IPS-18c (cell line): ENCODE results near the gene PNMA6E.

ENCODE experiments used
- H3K4me3 ChIP-seq: 2 replicates; pipeline ENCODE4 v1.7.0; 2013; ENCODE audit warnings: low read depth, mild to moderate bottlenecking, low read length, moderate library complexity; ENCODE audit not compliant: insufficient read depth
- H3K9me3 ChIP-seq: one replicate; pipeline ENCODE4 v1.6.1; 2013; ENCODE audit warnings: mild to moderate bottlenecking, low read length, moderate library complexity; ENCODE audit not compliant: control insufficient read depth, insufficient read depth

Gene PNMA6E

DNA sequence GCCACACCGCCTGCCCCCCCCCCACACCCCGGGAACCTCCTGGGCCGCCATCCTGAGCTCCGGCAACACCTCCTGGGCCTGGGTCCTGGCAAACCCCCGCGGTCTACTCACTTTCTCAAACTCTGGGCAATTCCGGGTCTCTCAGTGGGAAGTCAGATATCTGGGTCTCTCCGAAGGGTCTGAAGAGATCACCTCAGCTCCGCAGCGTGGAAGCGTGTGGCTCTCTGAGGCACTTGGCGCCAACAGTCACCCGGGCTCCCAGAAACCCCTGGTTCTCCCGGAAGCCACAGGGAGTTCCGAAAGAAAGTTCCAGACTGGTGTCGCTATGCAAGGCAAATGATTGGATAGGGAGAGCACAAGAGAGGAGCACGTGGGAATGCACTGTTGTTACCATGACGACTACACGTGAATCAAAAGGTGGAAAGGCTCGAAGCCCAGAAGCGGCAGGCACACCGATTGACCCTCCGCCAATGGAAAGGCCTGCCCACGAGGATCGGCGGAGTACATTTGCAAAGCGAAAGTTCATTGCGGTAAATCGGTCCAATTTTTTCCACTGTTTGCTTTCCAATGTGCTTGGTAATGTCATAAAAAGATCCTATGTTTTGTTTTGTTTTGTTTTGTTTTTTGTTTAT lies at the start of gene PNMA6E:
Gene PNMA6E, minus strand, starts transcription at position 218 of the 632 bp plus-strand sequence. CDS start 2,501 bp downstream, outside the sequence.
- Histone ChIP-seq H3K4me3 (no peak within 1 kb of the TSS), H3K9me3 (peaks cover 2% of the 10 kb centered on the region)

DNA sequence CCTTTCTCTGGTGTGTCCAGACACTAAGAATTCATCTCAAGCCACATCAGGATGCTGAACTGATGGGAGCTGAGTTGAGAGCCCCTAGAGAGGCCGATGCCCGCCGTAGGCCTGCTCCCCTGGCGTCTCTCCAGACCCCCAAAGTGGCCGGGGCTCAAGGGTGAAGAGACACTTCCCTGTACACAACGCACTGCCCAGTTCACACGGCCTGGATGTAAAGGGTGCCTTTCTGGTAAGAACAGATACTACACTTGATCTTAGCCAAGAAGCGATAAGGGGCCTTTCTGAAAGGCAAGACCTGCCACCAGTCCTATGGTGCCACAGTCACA lies 49.8 kb upstream of the PNMA6E start:
- H3K4me3 ChIP-seq: no peak overlapping the region
- peaks cover 12% of the 10 kb centered on the region for H3K9me3 ChIP-seq

DNA sequence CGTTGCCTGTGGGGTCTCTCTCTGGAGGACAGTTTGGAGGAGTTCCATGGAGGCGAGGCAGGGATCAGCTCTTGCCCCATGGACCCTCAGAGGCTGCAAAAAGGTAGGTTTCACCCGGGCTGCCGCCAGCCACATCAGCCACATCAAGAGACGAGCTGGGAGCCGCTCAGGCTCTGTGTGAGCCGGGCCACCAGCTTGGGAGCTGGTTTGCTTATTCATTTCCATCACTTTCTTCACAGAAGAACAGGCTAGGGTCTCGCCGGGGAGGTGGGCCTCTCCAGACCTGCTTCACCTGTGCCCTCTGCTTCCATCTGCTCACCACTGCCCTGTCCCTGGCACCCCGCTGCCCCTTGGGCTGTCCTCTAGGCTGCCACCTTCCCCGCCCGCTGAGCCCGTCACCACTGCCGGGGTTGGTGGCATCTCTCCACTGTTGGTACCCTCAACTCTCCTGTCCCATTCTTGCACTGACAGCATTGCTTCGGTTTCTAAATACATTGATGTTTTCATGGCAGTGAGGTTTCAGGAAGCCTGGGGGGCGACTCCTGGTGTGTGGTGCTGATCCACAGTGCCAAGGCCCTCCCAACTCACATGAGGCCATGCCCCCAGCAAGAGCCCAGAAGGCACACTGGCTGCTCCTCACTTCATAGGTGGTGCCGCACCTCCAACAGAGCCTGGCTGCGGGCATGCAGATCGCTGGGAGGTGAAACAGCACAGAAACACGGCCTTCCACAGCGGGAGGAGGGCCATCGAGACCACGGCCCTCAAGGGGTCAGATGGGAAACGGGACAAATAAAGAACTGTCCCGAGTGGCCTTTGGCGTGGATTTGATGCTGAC lies 49.2 kb upstream of the PNMA6E start:
- H3K4me3 ChIP-seq: no peak overlapping the region
- peaks cover 12% of the 10 kb centered on the region for H3K9me3 ChIP-seq

DNA sequence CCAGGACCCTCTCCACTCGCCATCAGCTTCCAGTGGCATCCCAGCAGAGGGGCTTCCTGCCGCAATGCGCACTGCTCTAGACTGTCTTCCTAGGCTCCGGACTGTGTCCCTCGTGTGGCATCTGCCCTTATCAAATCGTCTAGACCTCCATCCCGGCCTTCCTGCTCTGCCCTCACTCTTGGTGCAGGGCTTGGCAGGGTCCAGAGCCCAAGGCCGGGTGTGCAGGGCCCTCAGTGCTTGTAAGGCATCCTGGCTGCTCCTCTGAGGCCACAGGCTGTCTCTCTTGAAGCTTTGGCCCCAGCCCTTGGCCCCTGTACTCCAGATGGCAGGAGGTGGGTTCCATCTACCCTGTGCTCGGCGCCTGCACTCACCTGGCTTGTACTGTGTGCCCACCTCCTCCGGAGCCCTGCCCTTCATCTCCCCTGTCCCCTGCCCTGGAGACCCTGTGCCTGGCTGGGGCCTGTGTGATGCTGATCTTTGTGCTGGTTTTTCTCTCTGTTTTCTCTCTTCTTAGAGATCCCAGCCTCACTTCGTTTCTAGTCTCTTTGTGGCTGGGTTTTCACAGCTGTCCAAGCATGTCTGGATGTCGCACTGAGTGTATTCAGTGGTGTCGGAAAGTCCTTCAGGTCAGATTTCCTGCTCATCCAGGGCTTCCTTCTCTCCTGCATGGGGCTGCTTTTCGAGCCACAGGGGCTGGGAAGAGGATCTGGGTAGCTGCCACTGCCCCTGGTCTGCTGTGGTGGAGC lies 48.4 kb upstream of the PNMA6E start:
- H3K9me3 ChIP-seq: peaks cover 9% of the 10 kb centered on the region

DNA sequence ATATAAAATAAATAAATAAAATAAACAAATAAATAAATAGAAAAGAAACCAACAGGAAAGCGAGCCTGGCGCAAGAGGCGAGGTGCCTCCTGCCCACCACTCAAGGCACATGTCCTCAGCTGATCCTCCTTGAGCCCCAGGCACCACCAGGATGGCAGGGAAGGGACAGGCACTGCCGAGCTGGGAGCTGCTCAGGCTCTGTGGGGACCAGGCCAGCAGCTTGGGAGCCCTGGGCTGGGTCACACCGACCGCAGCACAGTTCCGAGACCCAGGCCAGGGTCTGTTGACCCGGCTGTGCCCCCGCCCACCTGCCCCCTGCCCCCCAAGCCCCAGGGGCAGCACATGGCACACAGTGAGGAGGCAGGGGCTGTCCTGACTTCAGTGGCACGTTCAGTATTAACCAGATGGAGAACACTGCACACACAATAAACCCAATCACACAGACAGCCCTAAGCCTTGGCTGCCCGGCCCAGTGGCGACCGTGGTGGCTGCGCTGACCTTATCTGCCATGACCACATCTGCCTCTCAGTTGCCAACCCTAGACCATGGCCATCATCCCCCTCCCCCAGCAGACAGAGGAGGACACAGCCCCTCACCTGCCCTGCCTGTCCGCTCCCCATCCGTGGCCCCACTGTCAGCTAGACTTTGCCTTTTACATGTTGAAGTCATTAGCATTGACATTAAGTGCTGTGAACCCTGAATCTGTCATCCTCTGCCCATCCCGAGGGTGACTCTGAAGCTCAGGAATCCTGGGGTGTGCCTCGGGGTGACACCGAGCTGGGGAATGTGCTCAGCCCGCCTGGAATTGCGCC lies 47.6 kb upstream of the PNMA6E start:
- Histone ChIP-seq H3K9me3 (peaks cover 14% of the 10 kb centered on the region), H3K4me3 (no peak overlapping the region)

More for the DNA sequence above, 48.4 kb upstream of the PNMA6E start:
- no peak overlapping the region; the same call in 1 of the 2 replicates for H3K4me3 ChIP-seq

DNA sequence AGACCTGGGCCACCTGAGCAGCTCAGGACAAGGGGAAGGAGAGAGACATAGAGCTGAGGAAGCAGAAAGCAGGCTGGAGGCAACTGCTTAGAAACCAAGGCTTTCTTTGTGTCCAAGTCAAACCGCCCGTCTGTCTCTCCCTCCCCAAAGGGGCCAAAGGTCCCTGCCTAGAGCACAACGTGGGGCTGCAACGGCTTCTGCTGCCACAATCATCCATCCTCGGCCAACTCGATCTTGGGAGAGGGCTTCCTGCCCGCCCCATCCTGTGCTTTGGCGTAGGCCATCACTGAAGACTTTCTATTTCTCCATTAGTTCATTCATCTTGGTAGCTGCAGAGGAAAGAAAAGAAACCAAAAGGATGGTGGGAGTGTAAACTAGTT lies 46.4 kb upstream of the PNMA6E start:
- no peak overlapping the region for H3K4me3 ChIP-seq
- peaks cover 19% of the 10 kb centered on the region for H3K9me3 ChIP-seq

DNA sequence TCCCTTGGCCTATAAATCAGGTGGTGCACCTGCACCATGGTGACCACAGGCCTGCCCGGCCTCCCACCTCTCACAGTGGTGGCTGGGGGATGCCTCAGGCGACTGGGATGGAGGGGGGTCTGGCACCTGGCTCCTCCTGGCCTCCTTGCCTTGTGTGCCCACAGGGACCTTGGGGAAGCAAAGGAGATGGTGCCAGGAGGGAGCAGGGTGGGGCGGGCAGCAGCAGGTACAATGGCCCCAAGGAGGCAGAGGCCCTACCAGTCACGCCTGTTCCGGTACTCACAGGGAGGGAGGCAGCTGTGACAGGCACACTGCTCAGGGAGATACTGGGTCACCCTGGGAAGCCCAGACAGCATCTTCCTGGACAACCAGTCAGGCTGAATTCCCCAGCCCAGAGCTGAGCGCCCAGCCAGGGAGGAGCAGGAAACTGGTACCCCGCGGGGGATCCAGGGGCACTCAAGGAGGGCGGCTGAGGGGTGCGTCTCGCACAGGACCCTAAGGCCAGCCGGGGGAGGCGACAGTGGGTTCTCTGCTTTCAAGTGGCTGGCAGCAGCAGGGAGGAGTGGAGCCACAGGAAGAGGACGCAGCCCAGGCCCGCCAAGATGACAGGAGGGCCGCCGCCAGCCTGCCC lies 45.9 kb upstream of the PNMA6E start:
- Histone ChIP-seq H3K9me3 (peaks cover 21% of the 10 kb centered on the region), H3K4me3 (no peak overlapping the region)

DNA sequence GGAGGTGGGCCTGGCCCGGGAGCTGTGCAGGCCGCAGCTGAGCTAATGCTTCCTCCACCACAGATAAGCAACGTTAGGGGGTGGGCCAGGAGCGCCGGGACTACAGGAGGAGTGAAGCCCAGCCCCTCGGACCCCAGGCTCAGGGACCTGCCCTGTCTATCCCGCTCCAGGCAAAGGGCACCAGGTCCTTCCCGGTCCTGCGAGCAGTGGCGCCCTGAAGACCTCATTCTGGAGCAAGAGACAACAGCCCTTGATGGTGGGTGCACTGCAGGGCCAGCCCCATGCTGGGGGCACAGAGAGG lies 45.4 kb upstream of the PNMA6E start:
- Histone ChIP-seq H3K9me3 (peaks cover 16% of the 10 kb centered on the region), H3K4me3 (no peak overlapping the region)

DNA sequence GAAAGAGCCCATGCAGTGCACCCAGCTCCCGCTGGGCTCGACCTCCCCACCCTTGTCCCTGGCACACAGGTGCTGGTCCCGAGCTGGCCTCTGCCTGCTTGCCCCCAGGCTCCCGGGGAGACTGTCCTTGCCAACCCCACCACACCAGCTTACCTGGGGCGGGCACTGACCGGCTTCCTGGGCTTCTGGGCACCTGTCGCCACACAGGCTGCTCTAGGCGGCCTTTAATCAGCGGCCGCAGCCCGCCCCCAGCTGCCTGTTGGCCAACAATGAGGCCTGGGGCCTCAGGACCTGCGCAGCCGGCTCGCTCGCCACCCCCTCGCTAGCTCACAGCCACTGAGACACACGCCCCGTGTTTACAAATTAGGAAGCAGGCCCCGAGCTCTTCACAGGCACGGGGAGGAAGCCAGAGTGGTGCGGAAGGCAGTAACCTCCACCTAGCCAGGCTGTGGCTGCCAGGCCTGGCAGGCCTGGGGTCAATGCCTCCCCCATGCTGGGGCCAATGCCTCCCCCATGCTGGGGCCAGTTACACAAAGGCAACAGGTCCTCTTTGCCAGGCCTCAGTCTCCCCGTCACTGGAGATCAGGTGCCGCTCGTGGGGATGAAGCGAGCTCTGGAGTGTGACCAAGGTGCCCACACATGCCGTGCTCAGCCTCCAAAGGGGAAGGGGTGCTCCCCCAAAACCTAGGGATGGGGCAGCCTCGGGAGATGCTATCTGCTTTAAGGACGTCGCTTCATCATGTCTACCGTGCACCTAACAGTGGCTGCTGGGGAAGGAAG lies 44.9 kb upstream of the PNMA6E start, which contains the start of gene TREX2:
Gene TREX2, minus strand, starts transcription at position 201 of the 780 bp plus-strand sequence. CDS start 626 bp downstream, outside the sequence.
- H3K4me3 ChIP-seq: no peak within 1 kb of the TSS
- peaks cover 16% of the 10 kb centered on the region for H3K9me3 ChIP-seq

DNA sequence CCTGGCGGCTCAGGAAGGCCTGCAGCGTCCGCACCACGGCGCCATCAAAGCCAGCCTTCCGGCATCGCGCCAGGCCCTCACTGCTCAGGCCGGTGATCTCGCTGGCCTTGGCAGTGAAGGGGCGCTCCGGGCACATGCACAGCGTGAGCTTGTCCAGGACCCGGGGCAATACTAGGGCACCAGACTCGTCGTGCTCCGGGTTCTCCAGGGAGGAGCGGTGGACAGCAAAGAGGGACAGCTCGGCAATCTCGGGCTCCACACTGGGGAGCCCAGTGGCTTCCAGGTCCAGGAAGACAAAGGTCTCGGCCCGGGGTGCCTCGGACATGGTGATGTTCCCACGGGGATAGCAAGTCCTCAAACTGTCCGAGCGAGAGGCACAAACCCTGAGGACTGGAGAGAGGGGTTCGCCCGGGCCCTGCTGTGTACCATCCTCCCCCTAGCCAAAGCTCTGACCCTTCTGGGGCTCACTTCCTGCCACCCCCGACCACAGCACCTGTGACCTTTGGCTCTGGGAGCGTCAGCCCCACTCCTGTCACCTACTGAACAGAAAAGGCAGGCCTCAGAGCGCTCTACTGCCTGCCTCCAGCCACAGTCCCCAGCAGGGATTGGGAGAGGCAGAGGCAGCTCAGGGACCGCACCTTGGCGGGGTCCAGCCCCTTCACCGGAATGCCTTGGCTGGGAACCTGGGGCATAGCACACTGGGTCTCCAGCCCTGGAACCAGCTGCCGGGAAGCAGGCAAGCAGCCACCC lies 44.1 kb upstream of the PNMA6E start:
- peaks cover 14% of the 10 kb centered on the region for H3K9me3 ChIP-seq

DNA sequence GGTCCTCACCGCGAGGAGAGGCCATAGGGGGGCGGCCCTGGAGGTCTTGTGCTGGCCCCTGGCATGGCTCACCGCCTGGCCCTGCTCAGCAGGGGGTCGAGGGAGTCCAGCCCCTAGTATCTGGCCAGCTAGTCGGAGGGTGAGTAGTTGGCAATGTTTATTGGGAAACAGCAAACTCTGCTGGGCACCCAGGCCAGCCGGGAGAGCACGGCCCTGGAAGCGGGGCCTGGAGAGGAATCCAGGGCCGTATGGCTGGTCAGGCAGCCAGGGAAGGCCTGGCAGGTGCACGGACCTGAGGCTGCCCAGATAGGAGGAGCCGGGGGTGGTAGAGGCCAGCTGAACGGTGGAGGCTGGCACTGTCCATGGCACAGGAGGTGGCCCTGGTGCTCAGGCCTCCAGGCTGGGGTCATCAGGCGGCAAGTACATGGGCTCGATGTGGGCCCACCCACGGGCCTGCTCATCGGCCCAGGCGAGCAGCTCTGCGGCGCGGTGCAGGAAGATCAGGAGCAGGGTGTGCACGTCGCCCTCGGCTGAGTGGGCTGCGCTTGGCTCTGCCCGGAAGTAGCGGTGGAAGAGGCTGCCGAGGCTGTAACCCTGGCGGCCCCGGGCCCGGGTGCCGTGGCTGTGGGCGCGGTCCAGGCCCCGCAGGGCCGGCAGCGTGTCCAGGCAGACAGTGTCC lies 43.3 kb upstream of the PNMA6E start:
- Histone ChIP-seq H3K4me3 (no peak overlapping the region), H3K9me3 (peaks cover 21% of the 10 kb centered on the region)

More for the DNA sequence above, 44.1 kb upstream of the PNMA6E start:
- H3K4me3 ChIP-seq: no peak overlapping the region

DNA sequence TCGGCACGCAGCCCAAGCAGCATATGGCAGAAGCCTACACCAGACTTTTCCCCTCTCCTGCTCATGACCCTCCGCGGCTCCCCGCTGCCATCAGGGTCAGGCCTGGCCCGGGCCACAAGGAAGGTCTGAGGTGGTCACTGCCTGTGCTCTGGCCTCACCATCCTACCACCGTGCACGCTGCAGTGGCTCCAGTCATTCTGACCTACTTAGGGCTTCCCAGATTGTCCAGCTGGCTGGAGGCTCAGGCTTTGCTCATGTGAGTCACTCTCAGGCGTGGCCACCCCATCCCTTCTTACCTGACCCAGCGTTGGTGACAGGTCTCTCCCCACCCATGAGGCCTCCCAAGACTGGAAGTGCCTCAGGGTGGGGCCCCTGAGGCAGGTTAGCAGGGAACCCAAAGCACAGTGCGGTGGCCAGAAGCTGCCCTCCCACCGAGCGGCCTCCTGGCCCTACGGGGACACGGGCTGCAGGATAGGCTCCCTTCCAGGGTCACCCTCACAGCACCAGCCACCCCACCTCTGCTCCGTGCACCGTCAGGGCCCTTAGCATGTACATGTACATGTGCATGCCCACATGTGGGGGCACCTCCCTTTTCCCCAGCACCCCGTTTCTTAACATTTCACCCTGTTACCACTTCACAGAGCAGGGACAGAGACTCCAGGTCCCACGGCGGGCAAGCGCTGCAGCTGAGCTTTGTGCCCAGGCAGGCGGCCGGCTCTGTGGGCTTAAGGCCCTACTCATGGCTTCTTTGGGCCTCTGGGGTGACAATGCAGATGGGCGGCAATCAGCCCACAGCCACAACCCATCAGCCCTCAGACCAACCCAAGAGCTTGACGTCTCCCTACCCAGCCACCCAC lies 42.6 kb upstream of the PNMA6E start:
- Histone ChIP-seq H3K4me3 (no peak overlapping the region; the same call in 1 of the 2 replicates), H3K9me3 (peaks cover 21% of the 10 kb centered on the region)

DNA sequence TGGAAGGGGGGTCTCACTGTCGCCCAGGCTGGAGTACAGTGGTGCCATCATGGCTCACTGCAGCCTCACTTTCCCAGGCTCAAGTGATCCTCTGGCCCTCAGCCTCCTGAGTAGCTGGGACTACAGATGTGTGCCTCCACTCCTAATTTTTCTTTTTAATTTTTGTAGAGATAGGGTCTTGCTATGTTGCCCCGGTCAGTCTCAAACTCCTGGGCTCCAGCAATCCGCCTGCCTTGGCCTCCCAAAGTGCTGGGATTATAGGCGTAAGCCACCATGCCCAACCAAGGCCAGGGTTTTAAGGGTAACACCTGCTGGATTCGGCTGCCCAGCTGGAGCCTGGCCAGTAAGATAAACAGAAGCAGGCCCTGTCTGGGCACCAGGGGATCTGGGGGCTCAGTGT lies 41.3 kb upstream of the PNMA6E start:
- no peak overlapping the region for H3K4me3 ChIP-seq
- H3K9me3 ChIP-seq: peaks cover 21% of the 10 kb centered on the region

DNA sequence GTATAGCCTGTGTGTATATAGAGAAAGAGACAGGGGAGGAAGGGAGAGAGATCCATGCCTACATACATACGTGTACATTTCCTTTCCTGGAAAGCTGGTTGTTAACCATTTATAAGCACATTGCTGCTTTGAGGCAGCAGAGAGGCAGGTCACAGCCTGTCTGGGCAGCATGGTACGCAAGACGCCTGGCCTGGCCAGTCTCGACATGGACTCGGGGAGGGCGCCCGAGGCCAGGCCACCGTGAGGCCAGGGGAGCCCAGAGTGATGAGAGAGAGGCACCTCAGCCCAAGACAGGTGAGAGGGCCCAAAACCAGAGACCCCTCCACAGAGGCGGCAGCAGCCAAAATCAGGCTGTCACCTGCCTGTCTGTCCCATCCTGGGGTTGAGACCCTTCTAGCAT lies 40.8 kb upstream of the PNMA6E start:
- H3K9me3 ChIP-seq: peaks cover 21% of the 10 kb centered on the region
- no peak overlapping the region for H3K4me3 ChIP-seq
